Right lobe of liver (tissue), 4 donors: ENCODE results near the gene ATXN7L2.

Experiments used
- POLR2A ChIP-seq: fragments of 450-650 bp; IDR thresholded peaks from one replicate; pipeline ENCODE4 v1.6.1; 2017; ENCODE audit warnings: antibody characterized with exemption, mild to moderate bottlenecking
- TF ChIP-seq, protein P1 (sequence below), 4 donors: fragments of 200-600 bp in 3 of 4; fragments of 450-650 bp in 1 of 4; IDR thresholded peaks; one replicate each; pipeline versions ENCODE4 v1.5.1 to v1.8.0; 2016 to 2022; ENCODE audit warnings: antibody characterized with exemption in 4 of 4, mild to moderate bottlenecking in 2 of 4
- donor health status: DM: no; HTN: no; CAD: no.
- donor health status: DM: no; HTN: no; CAD: no.
- donor health status: DM: no; HTN: yes; CAD: no.

DNA sequence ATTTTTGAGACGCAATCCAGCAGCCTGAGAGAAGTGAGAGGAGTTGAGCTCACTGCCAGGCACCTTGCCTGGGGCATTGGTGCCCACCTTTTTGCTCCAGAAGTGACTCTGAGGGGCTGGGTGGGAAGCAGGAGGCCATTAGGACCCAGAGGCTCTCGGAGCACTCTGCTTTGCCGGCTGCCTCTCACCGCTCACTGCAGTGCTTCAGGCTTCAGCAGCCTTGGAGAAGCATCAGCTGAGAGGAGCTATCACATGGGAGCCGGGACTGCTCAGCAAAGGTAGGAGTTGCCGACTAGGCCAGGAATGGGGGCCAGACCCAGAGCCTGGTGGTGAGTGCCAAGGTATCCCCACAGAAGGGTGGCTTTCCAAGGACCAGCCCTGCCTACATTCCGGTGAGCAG, 56.0 kb downstream of the ATXN7L2 start, which contains the start of gene GPR61:
- TF ChIP-seq POLR2A, result no peak
- TF ChIP-seq, protein P1, sequence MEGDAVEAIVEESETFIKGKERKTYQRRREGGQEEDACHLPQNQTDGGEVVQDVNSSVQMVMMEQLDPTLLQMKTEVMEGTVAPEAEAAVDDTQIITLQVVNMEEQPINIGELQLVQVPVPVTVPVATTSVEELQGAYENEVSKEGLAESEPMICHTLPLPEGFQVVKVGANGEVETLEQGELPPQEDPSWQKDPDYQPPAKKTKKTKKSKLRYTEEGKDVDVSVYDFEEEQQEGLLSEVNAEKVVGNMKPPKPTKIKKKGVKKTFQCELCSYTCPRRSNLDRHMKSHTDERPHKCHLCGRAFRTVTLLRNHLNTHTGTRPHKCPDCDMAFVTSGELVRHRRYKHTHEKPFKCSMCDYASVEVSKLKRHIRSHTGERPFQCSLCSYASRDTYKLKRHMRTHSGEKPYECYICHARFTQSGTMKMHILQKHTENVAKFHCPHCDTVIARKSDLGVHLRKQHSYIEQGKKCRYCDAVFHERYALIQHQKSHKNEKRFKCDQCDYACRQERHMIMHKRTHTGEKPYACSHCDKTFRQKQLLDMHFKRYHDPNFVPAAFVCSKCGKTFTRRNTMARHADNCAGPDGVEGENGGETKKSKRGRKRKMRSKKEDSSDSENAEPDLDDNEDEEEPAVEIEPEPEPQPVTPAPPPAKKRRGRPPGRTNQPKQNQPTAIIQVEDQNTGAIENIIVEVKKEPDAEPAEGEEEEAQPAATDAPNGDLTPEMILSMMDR (IDR thresholded peaks at IDR 0.05), result no peak
